A549 (cell line): Measurements from ENCODE around the gene B3GLCT. TPM values are rescaled to one million over a fixed set of nuclear protein-coding genes. Genes with fewer than 3 reads are reported as not detected.
A peak's percentile ranks its signal among the peaks of the same experiment; 100 is the strongest.

Source experiments
- ATAC-seq, 2 experiments: fragments of 200-7000 bp in 1 of 2; fragments of >200 bp in 1 of 2; cut with Nextera tagmentation in 1 of 2; cut with Tn5 transposase in 1 of 2; 3 replicates each; pipeline versions ENCODE4 v1.8.0 to v1.9.1; 2018 to 2020; ENCODE audit warnings: mild to moderate bottlenecking in 1 of 2, moderate library complexity in 1 of 2
- CTCF ChIA-PET: fragments of 300-600 bp; sonication (Branson Sonifier 250); formaldehyde crosslinking; extraction: SDS; loops from one replicate; lab custom pipeline; 2021; ENCODE audit warnings: antibody characterized with exemption, inconsistent platforms; lab: Yijun Ruan, JAX
- POLR2A ChIA-PET: fragments of 350-600 bp; formaldehyde crosslinking; extraction: SDS; loops from one replicate; lab custom pipeline; 2021; ENCODE audit warnings: antibody characterized with exemption, inconsistent platforms; lab: Yijun Ruan, JAX
- DNase-seq, 2 experiments: peaks; one replicate each; pipeline versions ENCODE4 v3.0.0 to v3.0.0-alpha.2; 2011 to 2016; ENCODE audit warnings: low read depth in 1 of 2, low spot score in 1 of 2
- FAIRE-seq: peaks from 2 replicates; lab custom pipeline; 2011; peaks lifted over from hg19 to GRCh38; lab: Jason Lieb, UNC
- H3K27ac ChIP-seq, 2 experiments: fragments of >200 bp; sonication (Bioruptor Twin); formaldehyde crosslinking; 3 replicates each; pipeline ENCODE4 v1.5.1; 2016 to 2017
- H3K4me1 ChIP-seq: fragments of >200 bp; sonication (Bioruptor Twin); formaldehyde crosslinking; 3 replicates; pipeline ENCODE4 v1.6.1; 2016
- H3K4me2 ChIP-seq: fragments of >200 bp; sonication (Bioruptor Twin); formaldehyde crosslinking; 3 replicates; pipeline ENCODE4 v1.6.1; 2016
- H3K4me3 ChIP-seq: fragments of >200 bp; sonication (Bioruptor Twin); formaldehyde crosslinking; 3 replicates; pipeline ENCODE4 v1.5.1; 2016
- H3K9me3 ChIP-seq: fragments of >200 bp; sonication (Bioruptor Twin); formaldehyde crosslinking; 3 replicates; pipeline ENCODE4 v1.6.1; 2016
- BHLHE40 ChIP-seq: IDR thresholded peaks from 2 replicates; pipeline ENCODE4 v1.6.1; 2012; ENCODE audit warnings: low read depth, low read length, inconsistent platforms
- CHD2 ChIP-seq: fragments of 150-350 bp; IDR thresholded peaks from 2 replicates; pipeline ENCODE4 v1.6.1; 2014; ENCODE audit warnings: low read length; ENCODE audit not compliant: partially characterized antibody
- CHD4 ChIP-seq: fragments of 200-600 bp; sonication (generic); IDR thresholded peaks from 2 replicates; pipeline ENCODE4 v1.6.1; 2016; ENCODE audit warnings: antibody characterized with exemption, mild to moderate bottlenecking, borderline replicate concordance
- CTCF ChIP-seq: fragments of >200 bp; sonication (Bioruptor Twin); formaldehyde crosslinking; IDR thresholded peaks from 3 replicates; pipeline ENCODE4 v1.5.1; 2016
- EHF ChIP-seq: fragments of 250-450 bp; sonication (Bioruptor Pico); IDR thresholded peaks from 2 replicates; pipeline ENCODE4 v1.5.0; 2020; ENCODE audit warnings: mild to moderate bottlenecking
- FOSL2 ChIP-seq, 2 experiments: fragments of 450-650 bp in 1 of 2; fragments of >200 bp in 1 of 2; sonication (Bioruptor Twin) in 1 of 2; formaldehyde crosslinking; IDR thresholded peaks; 2 replicates each; pipeline versions ENCODE4 v1.5.0 to v1.6.1; 2016 to 2020; ENCODE audit warnings: mild to moderate bottlenecking in 1 of 2, moderate library complexity in 1 of 2
- FOXS1 ChIP-seq: fragments of 250-450 bp; sonication (Bioruptor Pico); IDR thresholded peaks from 2 replicates; pipeline ENCODE4 v1.5.0; 2020; ENCODE audit warnings: mild to moderate bottlenecking, moderate library complexity
- GATA3 ChIP-seq: IDR thresholded peaks from 2 replicates; pipeline ENCODE4 v1.6.1; 2012; ENCODE audit warnings: borderline replicate concordance
- HDAC2 ChIP-seq: fragments of 200-600 bp; sonication (generic); IDR thresholded peaks from 2 replicates; pipeline ENCODE4 v1.6.1; 2016
- HOXB5 ChIP-seq: fragments of 250-450 bp; sonication (Bioruptor Pico); IDR thresholded peaks from 2 replicates; pipeline ENCODE4 v1.5.0; 2020; ENCODE audit warnings: mild to moderate bottlenecking, moderate library complexity
- JUN ChIP-seq, 2 experiments: fragments of >200 bp; sonication (Bioruptor Twin); formaldehyde crosslinking; IDR thresholded peaks; 2 replicates in 1 of 2; 3 replicates in 1 of 2; pipeline ENCODE4 v1.6.1; 2016 to 2017
- NFE2L2 ChIP-seq: fragments of 150-350 bp; conservative IDR thresholded peaks from 2 replicates; pipeline ENCODE4 v1.6.1; 2014; ENCODE audit warnings: low read length
- NPAS2 ChIP-seq: fragments of 250-450 bp; sonication (Bioruptor Pico); IDR thresholded peaks from 2 replicates; pipeline ENCODE4 v1.8.0; 2022; ENCODE audit warnings: mild to moderate bottlenecking, moderate library complexity, borderline replicate concordance
- RAD21 ChIP-seq, 2 experiments: fragments of >200 bp in 1 of 2; sonication (Bioruptor Twin) in 1 of 2; formaldehyde crosslinking in 1 of 2; IDR thresholded peaks in 1 of 2; conservative IDR thresholded peaks in 1 of 2; 2 replicates in 1 of 2; 3 replicates in 1 of 2; pipeline ENCODE4 v1.6.1; 2012 to 2018; ENCODE audit warnings: inconsistent platforms in 1 of 2
- RCOR1 ChIP-seq: fragments of 150-350 bp; IDR thresholded peaks from 2 replicates; pipeline ENCODE4 v1.6.1; 2014; ENCODE audit warnings: antibody characterized with exemption, low read length, low read depth
- SMC3 ChIP-seq: fragments of >200 bp; sonication (Bioruptor Twin); formaldehyde crosslinking; IDR thresholded peaks from 3 replicates; pipeline ENCODE4 v1.6.1; 2018; ENCODE audit warnings: inconsistent platforms
- SREBF2 ChIP-seq: fragments of 450-650 bp; IDR thresholded peaks from 2 replicates; pipeline ENCODE4 v1.6.1; 2014; ENCODE audit warnings: mild to moderate bottlenecking, moderate library complexity
- TP53 ChIP-seq: fragments of 250-450 bp; sonication (Bioruptor Pico); IDR thresholded peaks from 2 replicates; pipeline ENCODE4 v1.5.0; 2021; ENCODE audit warnings: mild to moderate bottlenecking, moderate library complexity
- USF2 ChIP-seq: fragments of 450-650 bp; IDR thresholded peaks from 2 replicates; pipeline ENCODE4 v1.6.1; 2014; ENCODE audit warnings: antibody characterized with exemption
- ZFP36 ChIP-seq: fragments of 450-650 bp; IDR thresholded peaks from 2 replicates; pipeline ENCODE4 v1.6.1; 2014; ENCODE audit warnings: borderline replicate concordance; ENCODE audit not compliant: partially characterized antibody
- ZSCAN20 ChIP-seq: fragments of 250-450 bp; sonication (Bioruptor Pico); IDR thresholded peaks from 2 replicates; pipeline ENCODE4 v1.8.0; 2022; ENCODE audit warnings: mild to moderate bottlenecking, moderate library complexity
- WGBS: methylation state at CpG from one replicate; pipeline ENCODE4 v1.1.6; 2017; ENCODE audit errors: missing lambda C conversion rate; 5-methylcytosine and 5-hydroxymethylcytosine counted together
- polyA plus RNA-seq, 4 experiments: library from polyadenylated mRNA; depleted of rRNA in 3 of 4; stranded (reverse); fragments of >200 nt; fragmentation: RNase III in 1 of 4; extraction: RNeasy Plus Mini Kit Qiagen cat#74134 plus additional on column Dnase treatment in 1 of 4; gene quantifications; 2 replicates in 3 of 4; 3 replicates in 1 of 4; pipeline ENCODE4 v1.2.3, GENCODE V29; 2011 to 2017

Gene B3GLCT
- polyA plus RNA-seq, 2 of the 4 experiments (the other 2 are of a cell fraction): 4.5 to 6.6 TPM

GRCh38 chr13:31167490-31167889, 32.3 kb upstream of the B3GLCT start:
- Histone ChIP-seq H3K4me2 (peak overlapping the region; percentile 67), H3K4me3 (no peak overlapping the region), H3K9me3 (no peaks in the 10 kb centered on the region), H3K4me1 (peaks cover 39% of the 10 kb centered on the region), H3K27ac (peak overlapping the region; percentile 48 to 54)
- TF ChIP-seq HOXB5 (CRISPR knock-in tag): no peak
- 0 out of 2 replicates have a peak, but pooled peaks have one; percentile 30 for TF ChIP-seq FOSL2 (IDR thresholded peaks at IDR 0.05)
- peak; percentile 51 for TF ChIP-seq FOSL2 (CRISPR knock-in tag; IDR thresholded peaks at IDR 0.05)
- CTCF ChIA-PET: no interaction called here
- POLR2A ChIA-PET: no interaction called here
- FAIRE-seq (no peak), DNase-seq (peak in 1 of 2 experiments; percentile 19), ATAC-seq (peak in 1 of 2 experiments; percentile 19; a peak in 1 of 6 replicates)

GRCh38 chr13:31168166-31168565, 31.6 kb upstream of the B3GLCT start:
- Histone ChIP-seq H3K27ac (peak overlapping the region; percentile 48 to 54), H3K4me2 (peak overlapping the region; percentile 67), H3K4me1 (peaks cover 42% of the 10 kb centered on the region), H3K4me3 (no peak overlapping the region), H3K9me3 (no peaks in the 10 kb centered on the region)
- WGBS: 35% methylated on average over 2 of the region's 2 CpGs
- ChIA-PET CTCF (no interaction called here), POLR2A (no interaction called here)
- TF ChIP-seq GATA3 (no peak), FOSL2 (IDR thresholded peaks at IDR 0.05) (no peak), FOSL2 (CRISPR knock-in tag; IDR thresholded peaks at IDR 0.05) (0 out of 2 replicates have a peak, but pooled peaks have one; percentile 7), RCOR1 (no peak), NPAS2 (no peak), CHD4 (no peak), TP53 (CRISPR knock-in tag) (no peak), CTCF (no peak), SMC3 (no peak)
- FAIRE-seq: no peak
- no peak for DNase-seq
- ATAC-seq: no peak

GRCh38 chr13:31168736-31169135, 31.0 kb upstream of the B3GLCT start:
- POLR2A ChIA-PET: no interaction called here
- H3K4me3 ChIP-seq: no peak overlapping the region
- TF ChIP-seq CHD2 (no peak), FOXS1 (CRISPR knock-in tag) (no peak), SREBF2 (no peak), ZSCAN20 (CRISPR knock-in tag) (no peak), RAD21 (conservative IDR thresholded peaks at IDR 0.05 in 1 of 2, IDR thresholded peaks at IDR 0.05 in 1 of 2) (no peak), JUN (IDR thresholded peaks at IDR 0.05) (no peak), HDAC2 (no peak), NFE2L2 (no peak), USF2 (no peak), BHLHE40 (no peak)
- FAIRE-seq (no peak), DNase-seq (no peak), ATAC-seq (no peak)
- no peak overlapping the region for H3K4me2 ChIP-seq
- peak overlapping the region; percentile 37 to 54; a peak in 3 of 6 replicates for H3K27ac ChIP-seq
- peaks cover 46% of the 10 kb centered on the region for H3K4me1 ChIP-seq
- CTCF ChIA-PET: no interaction called here
- 94% methylated on average over 11 of the region's 11 CpGs for WGBS
- H3K9me3 ChIP-seq: no peaks in the 10 kb centered on the region

GRCh38 chr13:31172001-31172400, 27.8 kb upstream of the B3GLCT start:
- H3K27ac ChIP-seq: peak overlapping the region; percentile 46 to 58; a peak in 4 of 6 replicates
- H3K9me3 ChIP-seq: no peaks in the 10 kb centered on the region
- TF ChIP-seq ZFP36 (no peak), EHF (CRISPR knock-in tag) (no peak)
- peak in 1 of 2 experiments; percentile 15 for DNase-seq
- H3K4me2 ChIP-seq: peak overlapping the region; percentile 52
- 64% methylated on average over 3 of the region's 3 CpGs for WGBS
- peak in 1 of 2 experiments; percentile 49; a peak in 3 of 6 replicates for ATAC-seq
- no peak for FAIRE-seq
- H3K4me1 ChIP-seq: peaks cover 36% of the 10 kb centered on the region
- ChIA-PET CTCF (interaction anchor here (3.2 kb wide), 1 partner anchor 28 kb away, joined by 20 read pairs; the partner anchor contains the start of gene B3GLCT), POLR2A (no interaction called here)
- no peak overlapping the region for H3K4me3 ChIP-seq
